Measurements from ENCODE around the gene SPINK7. TPM values are rescaled to one million over a fixed set of nuclear protein-coding genes. Genes with fewer than 3 reads are reported as not detected.
"Not testable (repeated sequence)": the region's sequence is repeated elsewhere in the genome, so short reads cannot be mapped to it uniquely, and the experiment has no call there.

Gene SPINK7
- total RNA-seq = not detected

DNA sequence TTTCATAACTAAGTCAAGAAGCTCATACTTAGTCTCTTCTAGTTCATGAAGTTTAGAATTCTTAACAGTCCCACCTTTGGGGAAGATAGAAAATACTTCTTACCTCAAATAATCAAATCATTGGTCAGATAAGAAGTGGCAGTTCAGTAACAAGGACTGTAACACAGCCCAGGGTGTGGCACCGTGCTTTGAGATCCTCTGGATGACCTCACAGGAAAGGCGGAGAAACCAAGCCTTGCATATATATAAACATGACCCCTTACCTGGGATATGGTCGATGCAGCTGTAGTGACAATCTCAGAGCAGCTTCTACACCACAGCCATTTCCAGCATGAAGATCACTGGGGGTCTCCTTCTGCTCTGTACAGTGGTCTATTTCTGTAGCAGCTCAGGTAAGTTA is at the start of gene SPINK7:
SPINK7 (plus strand) TSS at position 271 of the 400 bp plus-strand sequence; CDS start at position 332, 61 bp downstream.
- TF ChIP-seq POLR2A (IDR thresholded peaks at IDR 0.05) (no peak), POLR2AphosphoS5 (IDR thresholded peaks at IDR 0.05) (no peak)
- TF ChIP-seq, protein P1, sequence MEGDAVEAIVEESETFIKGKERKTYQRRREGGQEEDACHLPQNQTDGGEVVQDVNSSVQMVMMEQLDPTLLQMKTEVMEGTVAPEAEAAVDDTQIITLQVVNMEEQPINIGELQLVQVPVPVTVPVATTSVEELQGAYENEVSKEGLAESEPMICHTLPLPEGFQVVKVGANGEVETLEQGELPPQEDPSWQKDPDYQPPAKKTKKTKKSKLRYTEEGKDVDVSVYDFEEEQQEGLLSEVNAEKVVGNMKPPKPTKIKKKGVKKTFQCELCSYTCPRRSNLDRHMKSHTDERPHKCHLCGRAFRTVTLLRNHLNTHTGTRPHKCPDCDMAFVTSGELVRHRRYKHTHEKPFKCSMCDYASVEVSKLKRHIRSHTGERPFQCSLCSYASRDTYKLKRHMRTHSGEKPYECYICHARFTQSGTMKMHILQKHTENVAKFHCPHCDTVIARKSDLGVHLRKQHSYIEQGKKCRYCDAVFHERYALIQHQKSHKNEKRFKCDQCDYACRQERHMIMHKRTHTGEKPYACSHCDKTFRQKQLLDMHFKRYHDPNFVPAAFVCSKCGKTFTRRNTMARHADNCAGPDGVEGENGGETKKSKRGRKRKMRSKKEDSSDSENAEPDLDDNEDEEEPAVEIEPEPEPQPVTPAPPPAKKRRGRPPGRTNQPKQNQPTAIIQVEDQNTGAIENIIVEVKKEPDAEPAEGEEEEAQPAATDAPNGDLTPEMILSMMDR (IDR thresholded peaks at IDR 0.05) = no peak
- Histone ChIP-seq H3K4me1 (no peaks in the 10 kb centered on the region), H3K27me3 (no peaks in the 10 kb centered on the region), H3K36me3 (no peaks in the 10 kb centered on the region), H3K4me3 (no peak within 1 kb of the TSS), H3K9me3 (no peaks in the 10 kb centered on the region), H3K27ac (no peak within 1 kb of the TSS)
- intact Hi-C loops (cut with DNase I; ENCODE audit: low total_unique reads) = no loop called here
- no peak for DNase-seq (ENCODE audit: low spot score in 2 of 2)

DNA sequence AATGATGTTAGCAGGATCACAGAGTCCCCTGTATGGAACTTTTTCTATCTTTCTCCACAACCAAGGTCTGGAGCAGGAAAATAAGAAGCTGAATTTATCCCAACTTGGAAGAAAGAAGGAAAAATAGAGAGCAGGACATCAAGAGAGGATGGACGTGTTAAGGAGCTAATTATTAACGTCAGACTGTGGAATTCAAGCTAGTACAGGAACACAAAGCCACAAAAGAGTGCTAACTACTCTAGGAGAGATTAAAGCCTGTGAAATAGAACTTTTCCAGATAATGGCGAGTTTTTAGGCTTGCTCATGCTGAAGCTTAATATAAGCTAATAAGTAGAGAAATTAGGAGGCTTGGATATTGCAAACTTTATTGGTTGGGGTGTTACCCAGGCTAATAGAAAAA is 44.3 kb upstream of the SPINK7 start:
- H3K27me3 ChIP-seq = no peaks in the 10 kb centered on the region
- H3K27ac ChIP-seq = no peak overlapping the region
- H3K4me3 ChIP-seq = no peak overlapping the region
- no peaks in the 10 kb centered on the region for H3K9me3 ChIP-seq
- no peak for DNase-seq (ENCODE audit: low spot score in 2 of 2)
- intact Hi-C loops (cut with DNase I; ENCODE audit: low total_unique reads) = no loop called here
- TF ChIP-seq, protein P1 (IDR thresholded peaks at IDR 0.05) = no peak
- TF ChIP-seq POLR2A (IDR thresholded peaks at IDR 0.05) (no peak), POLR2AphosphoS5 (IDR thresholded peaks at IDR 0.05) (no peak)
- no peaks in the 10 kb centered on the region for H3K4me1 ChIP-seq
- no peaks in the 10 kb centered on the region for H3K36me3 ChIP-seq

DNA sequence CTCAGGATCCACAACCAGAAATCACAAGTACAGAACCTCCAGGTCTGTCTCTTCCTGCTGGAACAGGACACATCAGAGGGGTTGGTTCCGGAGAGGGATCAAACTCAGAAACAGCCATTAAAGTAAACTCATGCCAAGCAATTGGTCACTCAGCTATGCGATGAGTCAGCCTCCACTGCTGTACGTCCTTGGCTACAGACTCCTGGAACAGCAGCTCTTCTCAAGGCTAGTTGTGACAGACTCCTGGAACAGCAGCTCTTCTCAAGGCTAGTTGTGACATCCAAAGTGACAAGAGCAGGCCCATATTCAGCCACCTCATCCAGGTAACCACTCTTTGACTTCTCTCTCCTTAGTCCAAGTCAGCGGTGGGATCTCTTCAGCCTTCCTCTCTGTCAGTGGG is 43.7 kb upstream of the SPINK7 start, which contains the start of gene SPINK13:
SPINK13 (plus strand) TSS at position 229 of the 400 bp plus-strand sequence. CDS start 1,279 bp downstream, outside the sequence.
- H3K4me1 ChIP-seq = no peaks in the 10 kb centered on the region

DNA sequence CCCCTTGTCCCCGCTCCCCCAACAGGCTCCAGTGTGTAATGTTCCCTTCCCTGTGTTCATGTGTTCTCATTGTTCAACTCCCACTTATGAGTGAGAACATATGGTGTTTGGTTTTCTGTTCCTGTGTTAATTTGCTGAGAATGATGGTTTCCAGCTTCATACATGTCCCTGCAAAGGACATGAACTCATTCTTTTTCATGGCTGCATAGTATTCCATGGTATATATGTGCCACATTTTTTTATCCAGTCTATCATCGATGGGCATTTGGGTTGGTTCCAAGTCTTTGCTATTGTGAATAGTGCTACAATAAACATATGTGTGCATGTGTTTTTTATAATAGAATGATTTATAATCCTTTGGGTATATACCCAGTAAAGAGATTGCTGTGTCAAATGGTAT is 37.1 kb upstream of the SPINK7 start:
- H3K36me3 ChIP-seq; H3K27me3 ChIP-seq; H3K4me1 ChIP-seq; H3K27ac ChIP-seq; H3K4me3 ChIP-seq; DNase-seq (ENCODE audit: low spot score in 2 of 2); intact Hi-C loops (cut with DNase I; ENCODE audit: low total_unique reads): not testable (repeated sequence)
- H3K9me3 ChIP-seq = peaks cover 2 to 13% of the 10 kb centered on the region in 2 donors

More for the DNA sequence above, 43.7 kb upstream of the SPINK7 start, which contains the start of gene SPINK13:
- Histone ChIP-seq H3K36me3 (no peaks in the 10 kb centered on the region), H3K27me3 (no peaks in the 10 kb centered on the region), H3K9me3 (no peaks in the 10 kb centered on the region), H3K27ac (no peak within 1 kb of the TSS), H3K4me3 (no peak within 1 kb of the TSS)
- TF ChIP-seq, protein P1 (IDR thresholded peaks at IDR 0.05) = no peak
- no peak for TF ChIP-seq POLR2A (IDR thresholded peaks at IDR 0.05)
- TF ChIP-seq POLR2AphosphoS5 (IDR thresholded peaks at IDR 0.05) = no peak
- DNase-seq (ENCODE audit: low spot score in 2 of 2) = no peak
- intact Hi-C loops (cut with DNase I; ENCODE audit: low total_unique reads) = no loop called here

DNA sequence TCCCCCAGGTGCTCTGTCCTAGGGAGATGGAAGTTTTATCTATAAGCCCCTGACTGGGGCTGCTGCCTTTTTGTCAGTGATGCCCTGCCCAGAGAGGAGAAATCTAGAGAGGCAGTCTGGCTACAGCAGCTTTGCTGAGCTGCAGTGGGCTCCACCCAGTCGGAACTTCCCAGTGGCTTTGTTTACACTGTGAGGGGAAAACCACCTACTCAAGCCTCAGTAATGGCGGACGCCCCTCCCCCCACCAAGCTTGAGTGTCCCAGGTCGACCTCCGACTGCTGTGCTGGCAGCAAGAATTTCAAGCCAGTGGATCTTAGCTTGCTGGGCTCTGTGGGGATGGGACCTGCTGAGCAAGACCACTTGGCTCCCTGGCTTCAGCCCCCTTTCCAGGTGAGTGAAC is 31.3 kb upstream of the SPINK7 start:
- H3K9me3 ChIP-seq = peaks cover 16% of the 10 kb centered on the region in 2 donors
- intact Hi-C loops (cut with DNase I; ENCODE audit: low total_unique reads); DNase-seq (ENCODE audit: low spot score in 2 of 2); H3K27ac ChIP-seq; H3K4me1 ChIP-seq; H3K36me3 ChIP-seq; H3K27me3 ChIP-seq; H3K4me3 ChIP-seq: not testable (repeated sequence)

DNA sequence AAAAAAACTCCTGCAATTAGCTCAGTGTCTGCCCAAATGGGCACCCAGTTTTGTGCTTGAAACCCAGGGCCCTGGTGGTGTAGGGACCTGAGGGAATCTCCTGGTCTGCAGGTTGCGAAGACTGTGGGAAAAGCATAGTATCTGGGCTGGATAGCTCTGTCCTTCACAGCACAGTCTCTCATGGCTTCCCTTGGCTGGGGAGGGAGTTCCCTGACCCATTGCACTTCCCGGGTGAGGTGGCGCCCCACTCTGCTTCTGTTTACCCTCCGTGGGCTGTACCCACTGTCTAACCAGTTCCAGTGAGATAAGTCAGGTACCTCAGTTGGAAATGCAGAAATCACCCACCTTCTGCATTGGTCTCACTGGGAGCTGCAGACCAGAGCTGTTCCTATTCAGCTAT is 30.9 kb upstream of the SPINK7 start:
- H3K9me3 ChIP-seq = peaks cover 16% of the 10 kb centered on the region in 2 donors
- intact Hi-C loops (cut with DNase I; ENCODE audit: low total_unique reads); H3K27ac ChIP-seq; H3K27me3 ChIP-seq; H3K4me3 ChIP-seq; H3K4me1 ChIP-seq; DNase-seq (ENCODE audit: low spot score in 2 of 2); H3K36me3 ChIP-seq: not testable (repeated sequence)
